Cardiac fibroblast (primary cell): Measurements from ENCODE around the gene SLC24A2.
"Not testable (repeated sequence)": the region's sequence is repeated elsewhere in the genome, so short reads cannot be mapped to it uniquely, and the experiment has no call there.

ENCODE experiments used
- DNase-seq, 2 donors: peaks; one replicate each; pipeline versions ENCODE4 v3.0.0 to v3.0.0-alpha.2; 2010; ENCODE audit warnings: low read depth in 2 of 2
- H3K4me3 ChIP-seq, 2 donors: replicated peaks in 1 of 2; 1 replicate in 1 of 2; 2 replicates in 1 of 2; pipeline ENCODE4 v1.5.1; 2011; ENCODE audit warnings: low read depth in 2 of 2, low read length in 2 of 2, mild to moderate bottlenecking in 2 of 2, moderate library complexity in 1 of 2
- TF ChIP-seq, protein P1 (sequence below): IDR thresholded peaks from one replicate; pipeline ENCODE4 v1.5.1; 2011; ENCODE audit warnings: low read depth, mild to moderate bottlenecking, low read length, inconsistent platforms

The SLC24A2 gene

DNA sequence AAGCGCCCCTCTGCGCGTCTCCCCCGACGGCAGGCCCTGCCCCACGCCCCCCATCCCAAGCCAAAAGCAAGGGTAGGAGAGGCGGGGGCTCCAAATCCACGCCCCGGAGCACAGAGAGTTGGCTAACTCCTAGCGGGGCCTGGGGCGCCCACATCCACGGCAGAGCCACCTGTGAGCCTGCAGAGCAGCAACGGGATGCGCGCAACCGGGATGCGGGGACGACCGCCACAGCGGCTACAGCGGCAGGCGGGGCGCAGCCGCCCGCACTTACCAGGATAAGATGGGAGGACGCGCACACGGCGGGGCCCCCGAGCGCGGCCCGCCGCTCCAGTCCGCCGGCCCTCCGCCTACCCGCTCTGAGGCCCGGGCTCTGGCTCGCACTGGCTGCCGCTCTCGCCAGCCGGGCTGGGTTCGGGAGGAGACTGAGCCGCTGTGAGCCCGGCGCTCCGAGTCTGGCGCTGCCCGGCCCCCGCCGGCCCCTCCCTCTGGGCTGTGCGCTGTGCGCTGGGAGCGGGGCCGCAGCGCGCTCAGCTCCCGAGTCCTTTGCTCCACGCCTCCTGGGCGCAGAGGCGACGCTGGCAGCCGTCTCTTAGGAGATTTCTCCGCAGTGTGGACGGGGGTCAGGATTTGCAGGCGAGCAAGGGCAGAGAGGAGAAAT is at the start of gene SLC24A2:
TSS of gene SLC24A2 (minus strand) at position 424 of the 658 bp plus-strand sequence.
- TF ChIP-seq, protein P1, sequence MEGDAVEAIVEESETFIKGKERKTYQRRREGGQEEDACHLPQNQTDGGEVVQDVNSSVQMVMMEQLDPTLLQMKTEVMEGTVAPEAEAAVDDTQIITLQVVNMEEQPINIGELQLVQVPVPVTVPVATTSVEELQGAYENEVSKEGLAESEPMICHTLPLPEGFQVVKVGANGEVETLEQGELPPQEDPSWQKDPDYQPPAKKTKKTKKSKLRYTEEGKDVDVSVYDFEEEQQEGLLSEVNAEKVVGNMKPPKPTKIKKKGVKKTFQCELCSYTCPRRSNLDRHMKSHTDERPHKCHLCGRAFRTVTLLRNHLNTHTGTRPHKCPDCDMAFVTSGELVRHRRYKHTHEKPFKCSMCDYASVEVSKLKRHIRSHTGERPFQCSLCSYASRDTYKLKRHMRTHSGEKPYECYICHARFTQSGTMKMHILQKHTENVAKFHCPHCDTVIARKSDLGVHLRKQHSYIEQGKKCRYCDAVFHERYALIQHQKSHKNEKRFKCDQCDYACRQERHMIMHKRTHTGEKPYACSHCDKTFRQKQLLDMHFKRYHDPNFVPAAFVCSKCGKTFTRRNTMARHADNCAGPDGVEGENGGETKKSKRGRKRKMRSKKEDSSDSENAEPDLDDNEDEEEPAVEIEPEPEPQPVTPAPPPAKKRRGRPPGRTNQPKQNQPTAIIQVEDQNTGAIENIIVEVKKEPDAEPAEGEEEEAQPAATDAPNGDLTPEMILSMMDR = no peak
- peak; percentile 4 to 9 for DNase-seq
- no peak within 1 kb of the TSS for H3K4me3 ChIP-seq

DNA sequence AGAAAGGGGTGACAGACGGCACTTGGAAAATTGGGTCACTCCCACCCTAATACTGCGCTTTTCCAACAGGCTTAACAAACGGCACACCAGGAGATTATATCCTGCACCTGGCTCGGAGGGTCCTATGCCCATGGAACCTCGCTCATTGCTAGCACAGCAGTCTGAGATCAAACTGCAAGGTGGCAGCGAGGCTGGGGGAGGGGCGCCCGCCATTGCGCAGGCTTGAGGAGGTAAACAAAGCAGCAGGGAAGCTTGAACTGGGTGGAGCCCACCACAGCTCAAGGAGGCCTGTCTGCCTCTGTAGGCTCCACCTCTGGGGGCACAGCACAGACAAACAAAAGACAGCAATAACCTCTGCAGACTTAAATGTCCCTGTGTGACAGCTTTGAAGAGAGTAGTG is 44.5 kb upstream of the SLC24A2 start:
- not testable (repeated sequence) for DNase-seq, H3K4me3 ChIP-seq

DNA sequence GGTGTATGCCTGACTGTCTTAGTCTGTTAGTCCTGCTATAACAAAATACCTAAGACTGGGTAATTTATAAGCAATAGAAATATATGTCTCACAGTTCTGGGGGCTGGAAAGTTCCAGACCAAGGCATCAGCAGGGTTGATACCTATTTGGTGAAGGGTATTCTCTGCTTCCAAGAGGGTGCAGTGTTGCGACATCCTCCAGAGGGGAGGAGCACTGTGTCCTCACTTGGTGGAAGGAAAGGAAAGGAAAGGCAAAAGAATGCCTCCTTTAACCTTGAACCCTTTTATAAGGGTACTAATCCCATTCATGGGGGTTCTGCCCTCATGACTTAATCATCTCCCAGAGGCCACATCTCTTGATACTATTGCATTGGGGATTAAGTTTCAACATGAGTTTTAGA is 42.0 kb upstream of the SLC24A2 start:
- TF ChIP-seq, protein P1 = no peak
- no peak for DNase-seq
- no peak overlapping the region for H3K4me3 ChIP-seq

DNA sequence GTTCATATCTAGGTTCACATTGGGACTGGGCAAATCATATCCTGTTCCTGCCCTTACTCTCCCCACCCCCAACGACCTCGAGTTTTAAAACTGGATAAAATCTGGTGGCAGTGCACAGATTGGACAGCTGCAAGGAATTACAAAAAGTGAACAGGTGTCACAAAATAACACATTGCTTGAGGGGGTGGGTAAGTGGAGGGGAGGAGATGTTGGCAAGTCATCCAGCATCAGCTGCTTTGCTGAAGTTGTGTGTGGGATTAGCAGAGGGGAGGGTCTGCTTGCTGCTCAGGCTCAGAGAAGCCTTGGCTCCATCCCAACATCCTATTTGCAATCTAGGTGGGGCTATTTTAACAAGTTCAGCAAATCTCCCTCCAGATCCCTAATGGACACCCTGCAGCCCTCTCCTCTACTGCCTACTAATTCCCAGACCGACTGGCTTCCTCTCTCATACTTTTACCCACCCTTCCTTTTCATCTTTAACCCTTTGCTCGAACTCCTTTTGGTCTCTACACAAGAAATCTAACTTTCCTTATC is 39.8 kb upstream of the SLC24A2 start:
- DNase-seq = no peak
- H3K4me3 ChIP-seq = no peak overlapping the region
- TF ChIP-seq, protein P1 = no peak

DNA sequence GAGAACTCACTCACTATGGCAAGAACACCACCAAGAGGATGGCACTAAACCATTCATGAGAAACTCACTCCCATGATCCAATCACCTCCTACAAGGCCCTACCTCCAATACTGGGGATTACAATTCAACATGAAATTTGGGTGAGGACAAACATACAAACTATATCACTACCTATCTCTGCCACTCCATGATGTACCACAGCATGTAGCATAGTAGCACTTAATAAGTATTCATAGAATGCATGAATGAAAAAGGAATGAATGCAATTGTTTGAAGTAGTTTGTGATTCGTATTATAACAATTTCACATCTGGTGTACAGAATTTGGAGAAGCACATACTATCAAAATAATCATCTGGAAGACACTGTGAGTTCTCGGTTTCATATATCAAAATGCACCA is 27.9 kb upstream of the SLC24A2 start:
- TF ChIP-seq, protein P1 = no peak
- H3K4me3 ChIP-seq = no peak overlapping the region
- no peak for DNase-seq

DNA sequence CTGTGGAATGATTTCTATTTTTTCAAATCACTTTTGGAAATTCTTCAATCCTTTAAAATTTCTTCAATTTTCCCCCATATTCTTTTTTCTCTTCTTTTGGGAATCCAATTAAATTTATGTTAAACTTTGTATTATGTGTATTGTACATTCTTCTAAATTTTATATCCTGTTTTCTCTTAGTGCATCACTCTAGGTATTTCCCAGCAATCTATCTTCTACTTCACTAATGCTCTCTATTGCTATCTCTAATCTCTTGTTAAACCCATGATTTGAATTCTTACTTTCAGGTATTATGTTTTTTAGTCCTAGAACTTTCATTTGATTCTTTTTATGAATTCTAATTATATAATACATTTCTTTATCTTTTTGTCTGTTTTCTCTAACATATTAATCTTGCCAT is 23.4 kb upstream of the SLC24A2 start:
- H3K4me3 ChIP-seq = no peak overlapping the region
- no peak for DNase-seq
- TF ChIP-seq, protein P1 = no peak

DNA sequence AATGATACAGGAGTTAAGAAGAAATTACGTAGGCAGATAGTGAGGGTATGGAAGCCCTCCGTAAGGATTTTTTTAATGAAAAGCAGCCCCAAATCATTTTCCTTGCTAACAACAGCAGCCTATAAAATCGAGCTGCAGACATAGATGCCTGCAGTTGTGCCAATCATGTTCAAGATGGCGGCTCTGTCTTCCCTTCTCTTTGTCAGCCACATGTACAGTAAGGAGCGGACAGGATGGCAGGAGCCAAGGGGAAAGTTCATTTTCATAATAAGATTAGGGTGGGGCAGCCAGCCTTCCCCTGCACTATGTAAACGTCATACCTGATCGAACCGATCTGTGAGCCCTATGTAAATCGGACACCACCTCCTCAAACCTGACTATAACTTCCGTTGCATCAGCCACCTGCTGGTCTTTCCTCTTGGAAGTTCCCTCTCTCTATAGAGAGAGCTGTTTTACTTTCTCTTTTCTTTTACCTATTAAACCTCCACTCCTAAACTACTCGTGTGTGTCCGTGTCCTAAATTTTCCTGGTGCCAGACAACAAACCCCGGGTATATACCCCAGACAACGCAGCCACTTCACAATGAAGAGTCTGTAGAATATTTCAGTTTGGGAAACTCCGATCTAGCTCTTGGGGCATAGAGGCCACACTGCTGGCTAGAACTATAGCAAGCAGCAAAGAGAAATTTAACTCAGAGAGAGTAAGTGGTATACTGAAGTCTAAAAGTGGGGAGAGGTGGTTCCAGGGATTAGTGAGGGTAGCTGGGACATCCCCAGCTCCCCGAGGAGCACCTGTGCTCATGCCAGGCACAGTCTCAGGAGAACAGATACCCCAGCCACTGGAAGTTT is 20.8 kb upstream of the SLC24A2 start:
- DNase-seq = no peak
- no peak overlapping the region for H3K4me3 ChIP-seq
- TF ChIP-seq, protein P1 = no peak
